Right kidney (tissue), 1 donor: ENCODE measurements around the gene DPYD.

Experiments used
- DNase-seq: peaks from one replicate; pipeline ENCODE4 v3.0.0-alpha.2; 2016

DPYD gene

GRCh38 chr1:97610102-97610501 is 310.7 kb downstream of the DPYD start:
- DNase-seq = no peak

- no peak for DNase-seq
Measured at GRCh38 chr1:97608272-97608671, 312.6 kb downstream of the DPYD start.

DNA sequence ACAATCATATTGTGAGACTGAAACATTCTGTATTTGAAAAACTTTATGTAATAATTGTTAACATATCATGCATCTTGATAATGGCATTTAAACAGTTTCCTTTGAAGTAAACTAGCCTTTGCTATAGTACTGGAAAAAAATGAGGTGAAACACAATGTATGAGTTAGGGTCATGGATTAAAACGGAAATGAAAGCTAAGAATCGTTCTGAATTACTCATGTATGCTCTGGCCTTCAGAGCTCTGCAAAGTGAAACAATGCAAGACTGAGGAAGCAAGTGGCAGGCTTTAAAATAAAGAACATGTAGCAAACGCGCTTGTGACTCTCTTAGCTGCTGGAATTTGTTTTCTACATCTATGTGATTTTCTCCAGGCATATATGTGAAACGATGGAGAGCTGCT is 317.1 kb downstream of the DPYD start:
- no peak for DNase-seq

DNA sequence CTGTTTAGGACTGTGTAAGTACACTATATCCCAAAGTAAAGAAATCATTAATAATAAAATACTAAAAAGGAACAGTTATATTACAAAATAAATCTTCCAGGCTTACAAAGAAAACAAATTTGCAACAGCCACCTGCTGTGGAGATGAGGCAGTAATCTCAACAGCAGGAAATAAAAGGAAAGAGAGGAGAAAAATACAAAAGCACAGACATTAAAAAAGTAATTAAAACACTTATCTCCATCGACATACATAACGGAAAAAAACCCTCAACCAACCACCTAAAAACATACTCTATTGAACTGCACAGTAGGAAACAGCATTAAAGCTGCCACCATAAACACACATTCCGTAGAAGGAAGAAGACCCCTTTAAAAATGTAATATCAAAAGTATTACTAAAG is 317.6 kb downstream of the DPYD start:
- DNase-seq = no peak

- DNase-seq = no peak
Measured at GRCh38 chr1:97599447-97599846, 321.4 kb downstream of the DPYD start.

- no peak for DNase-seq
Measured at GRCh38 chr1:97593192-97593591, 327.6 kb downstream of the DPYD start.

- no peak for DNase-seq
Measured at GRCh38 chr1:97588772-97589171, 332.1 kb downstream of the DPYD start.

DNA sequence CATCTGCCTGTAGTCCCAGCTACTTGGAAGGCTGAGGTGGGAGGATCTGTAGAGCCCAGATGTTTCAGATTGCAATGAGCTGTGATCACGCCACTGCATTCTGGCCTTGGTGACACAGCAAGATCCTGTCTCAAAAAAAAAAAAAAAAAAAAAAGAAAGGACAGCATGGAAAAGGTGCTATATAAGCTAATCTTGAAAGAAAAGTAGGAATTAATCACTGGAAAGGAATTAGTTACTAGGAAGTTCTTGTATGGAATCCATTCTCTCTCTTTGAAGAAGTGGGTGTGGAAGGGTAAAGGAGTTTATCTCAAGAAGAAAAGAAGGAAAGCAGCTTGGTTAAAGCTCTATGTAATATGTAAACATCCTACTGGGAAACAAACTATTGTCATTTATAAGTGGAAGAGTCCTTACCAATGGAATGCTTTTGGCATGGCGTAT is 339.2 kb downstream of the DPYD start:
- no peak for DNase-seq

GRCh38 chr1:97577613-97578012 is 343.2 kb downstream of the DPYD start:
- no peak for DNase-seq

GRCh38 chr1:97573553-97573952 is 347.3 kb downstream of the DPYD start:
- no peak for DNase-seq

- no peak for DNase-seq
Measured at GRCh38 chr1:97572561-97572960, 348.3 kb downstream of the DPYD start.

GRCh38 chr1:97571760-97572159 is 349.1 kb downstream of the DPYD start:
- DNase-seq = no peak

GRCh38 chr1:97570691-97571090 is 350.1 kb downstream of the DPYD start:
- no peak for DNase-seq

GRCh38 chr1:97567000-97567749 is 353.7 kb downstream of the DPYD start:
- DNase-seq = no peak

GRCh38 chr1:97565886-97566285 is 354.9 kb downstream of the DPYD start:
- no peak for DNase-seq

DNA sequence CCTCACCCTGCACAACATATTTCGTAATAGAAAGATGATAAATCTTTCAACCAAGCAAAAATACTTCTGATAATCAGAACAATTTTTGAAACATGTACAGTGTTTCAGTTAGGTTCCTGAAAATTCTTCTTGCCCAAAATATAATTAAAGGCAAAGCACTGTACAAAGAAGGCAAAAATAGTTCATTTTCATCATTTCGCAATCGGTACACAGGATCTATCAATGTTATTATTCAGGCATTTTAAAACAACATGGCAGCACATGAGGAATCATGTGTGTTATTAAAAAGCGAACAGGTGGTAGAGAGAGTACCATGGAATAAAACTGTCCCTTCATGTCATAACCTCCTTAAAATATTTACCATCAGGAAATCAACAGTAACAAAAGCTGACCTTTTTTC is 356.9 kb downstream of the DPYD start:
- DNase-seq = no peak

- no peak for DNase-seq
Measured at GRCh38 chr1:97562081-97562480, 358.8 kb downstream of the DPYD start.

- no peak for DNase-seq
Measured at GRCh38 chr1:97560714-97561113, 360.1 kb downstream of the DPYD start.

DNA sequence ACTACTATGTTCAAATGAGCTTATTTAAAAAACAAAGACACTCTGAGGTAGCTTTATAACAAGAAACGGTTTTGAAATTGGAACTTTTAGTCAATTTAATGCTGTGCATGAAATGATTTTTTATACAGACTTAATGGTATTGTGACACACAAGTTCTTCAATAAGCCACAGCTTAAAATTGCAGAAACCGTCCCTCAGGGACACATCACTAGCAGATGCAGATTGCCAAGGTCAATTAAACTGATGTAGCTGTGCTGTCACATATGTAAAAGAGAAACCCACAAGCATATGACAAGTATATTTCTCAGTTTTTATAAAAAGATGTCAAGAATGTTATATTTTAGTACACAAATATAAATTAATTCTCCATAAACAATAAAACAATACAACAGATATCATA is 366.9 kb downstream of the DPYD start:
- DNase-seq = no peak

GRCh38 chr1:97551113-97551512 is 369.7 kb downstream of the DPYD start:
- no peak for DNase-seq

GRCh38 chr1:97545446-97545845 is 375.4 kb downstream of the DPYD start:
- no peak for DNase-seq

- no peak for DNase-seq
Measured at GRCh38 chr1:97540346-97540888, 380.4 kb downstream of the DPYD start.

- no peak for DNase-seq
Measured at GRCh38 chr1:97538113-97538512, 382.7 kb downstream of the DPYD start.

GRCh38 chr1:97533358-97533757 is 387.5 kb downstream of the DPYD start:
- DNase-seq = no peak

- no peak for DNase-seq
Measured at GRCh38 chr1:97529600-97529999, 391.2 kb downstream of the DPYD start.
